SK-N-SH (cell line): ENCODE results near the gene ACP3. TPM values are rescaled to one million over a fixed set of nuclear protein-coding genes. Genes with fewer than 3 reads are reported as not detected.

Source experiments
- CTCF ChIA-PET: fragments of 300-600, 350-600 bp; formaldehyde crosslinking; extraction: SDS; loops from one replicate; lab custom pipeline; 2021; lab: Yijun Ruan, JAX
- POLR2A ChIA-PET: fragments of 350-600 bp; sonication (Branson Sonifier 250); formaldehyde crosslinking; extraction: SDS; loops from one replicate; lab custom pipeline; 2020; ENCODE audit warnings: antibody characterized with exemption, inconsistent platforms; lab: Yijun Ruan, JAX
- DNase-seq: peaks from one replicate; pipeline ENCODE4 v3.0.0; 2012
- H2AFZ ChIP-seq: fragments of 200-600 bp; sonication (generic); 2 replicates; pipeline ENCODE4 v1.8.1; 2016; ENCODE audit warnings: antibody characterized with exemption, mild to moderate bottlenecking, low read depth
- H3F3A ChIP-seq: fragments of 200-600 bp; sonication (generic); replicated peaks from 2 replicates; pipeline ENCODE3; 2016; ENCODE audit warnings: antibody characterized with exemption, mild to moderate bottlenecking; ENCODE audit not compliant: insufficient read depth
- H3K27ac ChIP-seq, 2 experiments: fragments of 200-500 bp in 1 of 2; fragments of 200-600 bp in 1 of 2; sonication (Bioruptor generic) in 1 of 2; sonication (generic), shearing (Covaris generic) in 1 of 2; 2 replicates each; pipeline versions ENCODE4 v1.5.1 to v1.6.1; 2014 to 2016; ENCODE audit warnings: low read depth in 2 of 2, inconsistent platforms in 1 of 2, low read length in 1 of 2, mild to moderate bottlenecking in 1 of 2, mixed read lengths in 1 of 2
- H3K27me3 ChIP-seq: fragments of 200-600 bp; sonication (generic), shearing (Covaris generic); 2 replicates; pipeline ENCODE4 v1.6.1; 2016; ENCODE audit warnings: mixed run types; ENCODE audit not compliant: insufficient read depth
- H3K36me3 ChIP-seq, 2 experiments: fragments of 200-500 bp in 1 of 2; fragments of 200-600 bp in 1 of 2; sonication (Bioruptor generic) in 1 of 2; sonication (generic) in 1 of 2; replicated peaks in 1 of 2; 2 replicates each; pipeline versions ENCODE3 to v1.5.1; 2014 to 2016; ENCODE audit warnings: low read length in 1 of 2, mild to moderate bottlenecking in 1 of 2; ENCODE audit not compliant: insufficient read depth in 2 of 2, control insufficient read depth in 1 of 2
- H3K4me1 ChIP-seq, 2 experiments: fragments of 200-500 bp in 1 of 2; fragments of 200-600 bp in 1 of 2; sonication (Bioruptor generic) in 1 of 2; sonication (generic), shearing (Covaris generic) in 1 of 2; 2 replicates each; pipeline versions ENCODE4 v1.5.1 to v1.6.1; 2014 to 2016; ENCODE audit warnings: low read depth in 1 of 2, low read length in 1 of 2, mixed run types in 1 of 2; ENCODE audit not compliant: insufficient read depth in 2 of 2, control insufficient read depth in 1 of 2
- H3K4me2 ChIP-seq: fragments of 200-600 bp; sonication (generic), shearing (Covaris generic); 2 replicates; pipeline ENCODE4 v1.6.1; 2017; ENCODE audit warnings: mixed run types
- H3K4me3 ChIP-seq, 2 experiments: fragments of 200-500 bp in 1 of 2; fragments of 200-600 bp in 1 of 2; sonication (Bioruptor generic) in 1 of 2; sonication (generic), shearing (Covaris generic) in 1 of 2; 2 replicates each; pipeline versions ENCODE4 v1.5.1 to v1.8.1; 2014 to 2016; ENCODE audit warnings: low read depth in 2 of 2, inconsistent platforms in 1 of 2, low read length in 1 of 2, mild to moderate bottlenecking in 1 of 2, mixed read lengths in 1 of 2, moderate library complexity in 1 of 2
- H3K79me2 ChIP-seq: fragments of 200-600 bp; sonication (generic); 2 replicates; pipeline ENCODE4 v1.8.1; 2017; ENCODE audit warnings: mild to moderate bottlenecking; ENCODE audit not compliant: insufficient read depth
- H3K9ac ChIP-seq: fragments of 200-600 bp; sonication (generic); 2 replicates; pipeline ENCODE4 v1.6.1; 2017; ENCODE audit warnings: mixed run types
- H3K9me2 ChIP-seq: fragments of 200-600 bp; sonication (generic); 2 replicates; pipeline ENCODE4 v1.6.1; 2017; ENCODE audit warnings: mixed run types
- H3K9me3 ChIP-seq: fragments of 200-600 bp; sonication (generic); 2 replicates; pipeline ENCODE4 v1.6.1; 2017; ENCODE audit warnings: mixed run types, mild to moderate bottlenecking, moderate library complexity
- H4K20me1 ChIP-seq: fragments of 200-600 bp; sonication (generic); 2 replicates; pipeline ENCODE4 v1.6.1; 2017; ENCODE audit warnings: mild to moderate bottlenecking, mixed run types; ENCODE audit not compliant: insufficient read depth
- CHD2 ChIP-seq: fragments of 150-350 bp; IDR thresholded peaks from 2 replicates; pipeline ENCODE4 v1.6.1; 2018; ENCODE audit warnings: low read length; ENCODE audit not compliant: partially characterized antibody
- CTCF ChIP-seq: fragments of 200-600 bp; sonication (generic); IDR thresholded peaks from 2 replicates; pipeline ENCODE4 v1.6.1; 2017; ENCODE audit warnings: antibody characterized with exemption, mild to moderate bottlenecking, moderate library complexity
- EZH2phosphoT487 ChIP-seq: fragments of 200-600 bp; sonication (generic); IDR thresholded peaks from 2 replicates; pipeline ENCODE4 v1.6.1; 2017; ENCODE audit warnings: low read depth, mixed run types, mild to moderate bottlenecking, antibody characterized with exemption, moderate library complexity, borderline replicate concordance
- FOSL2 ChIP-seq: IDR thresholded peaks from 2 replicates; pipeline ENCODE4 v1.4.0; 2012; ENCODE audit warnings: low read depth, mild to moderate bottlenecking, moderate library complexity, borderline replicate concordance
- FOXJ3 ChIP-seq: sonication (generic); formaldehyde crosslinking; IDR thresholded peaks from 2 replicates; pipeline ENCODE4 v1.5.1; 2020; ENCODE audit warnings: mild to moderate bottlenecking, missing genetic modification reagents
- FOXM1 ChIP-seq: IDR thresholded peaks from 2 replicates; pipeline ENCODE4 v1.4.0; 2012; ENCODE audit warnings: low read depth, mild to moderate bottlenecking
- JUND ChIP-seq: IDR thresholded peaks from 2 replicates; pipeline ENCODE4 v1.4.0; 2012
- NFIC ChIP-seq: IDR thresholded peaks from 2 replicates; pipeline ENCODE4 v1.4.0; 2012; ENCODE audit warnings: borderline replicate concordance
- PBX3 ChIP-seq: IDR thresholded peaks from 2 replicates; pipeline ENCODE4; 2012
- RCOR1 ChIP-seq: fragments of 150-350 bp; IDR thresholded peaks from 2 replicates; pipeline ENCODE4 v1.6.1; 2017; ENCODE audit warnings: antibody characterized with exemption, low read length
- REST ChIP-seq: IDR thresholded peaks from 2 replicates; pipeline ENCODE4 v1.6.1; 2012; ENCODE audit warnings: mild to moderate bottlenecking, low read depth, low read length, moderate library complexity
- RXRA ChIP-seq: IDR thresholded peaks from 2 replicates; pipeline ENCODE4 v1.4.0; 2012; ENCODE audit warnings: low read depth, mild to moderate bottlenecking, borderline replicate concordance
- SIN3A ChIP-seq: IDR thresholded peaks from 2 replicates; pipeline ENCODE4 v1.6.1; 2012; ENCODE audit warnings: low read depth, mild to moderate bottlenecking, low read length, moderate library complexity, borderline replicate concordance
- TAF1 ChIP-seq: IDR thresholded peaks from 2 replicates; pipeline ENCODE4 v1.6.1; 2012; ENCODE audit warnings: low read depth, mild to moderate bottlenecking, low read length, moderate library complexity, borderline replicate concordance
- USF2 ChIP-seq: fragments of 150-350 bp; IDR thresholded peaks from 2 replicates; pipeline ENCODE4 v1.6.1; 2017; ENCODE audit warnings: antibody characterized with exemption, low read length, low read depth, borderline replicate concordance
- WGBS: methylation state at CpG from one replicate; pipeline ENCODE4 v1.1.6; 2017; ENCODE audit warnings: low lambda C conversion rate; 5-methylcytosine and 5-hydroxymethylcytosine counted together
- polyA plus RNA-seq, 3 experiments: library from polyadenylated mRNA; depleted of rRNA; stranded (reverse); fragments of >200 nt; gene quantifications; 2 replicates each; pipeline ENCODE4 v1.2.3, GENCODE V29; 2012

Gene ACP3
- polyA plus RNA-seq, 1 of the 3 experiments (the other 2 are of a cell fraction) = 0.30 TPM

GRCh38 chr3:132286035-132286434 is 31.2 kb upstream of the ACP3 start:
- 35% methylated on average over 1 of the region's 1 CpG for WGBS
- H3K79me2 ChIP-seq = no peaks in the 10 kb centered on the region
- H3K9me3 ChIP-seq = no peaks in the 10 kb centered on the region
- no peaks in the 10 kb centered on the region for H4K20me1 ChIP-seq
- H3K4me3 ChIP-seq = no peak overlapping the region
- no peaks in the 10 kb centered on the region for H3K9me2 ChIP-seq
- no peak for TF ChIP-seq PBX3
- TF ChIP-seq REST = no peak
- no peak for TF ChIP-seq SIN3A
- no peak for TF ChIP-seq RCOR1
- no peak for TF ChIP-seq RXRA
- TF ChIP-seq FOXJ3 (CRISPR knock-in tag) = no peak
- no peak for TF ChIP-seq FOXM1
- TF ChIP-seq JUND = no peak
- no peak for TF ChIP-seq EZH2phosphoT487
- TF ChIP-seq TAF1 = no peak
- no peak for TF ChIP-seq CTCF
- no peak for TF ChIP-seq NFIC
- no peak for TF ChIP-seq FOSL2
- TF ChIP-seq USF2 = no peak
- TF ChIP-seq CHD2 = no peak
- H2AFZ ChIP-seq = no peak overlapping the region
- no peaks in the 10 kb centered on the region for H3F3A ChIP-seq
- no peaks in the 10 kb centered on the region; the same call in 1 of the 2 replicates for H3K27me3 ChIP-seq
- no peak overlapping the region for H3K27ac ChIP-seq
- ChIA-PET CTCF (no interaction called here), POLR2A (no interaction called here)
- H3K4me2 ChIP-seq = no peak overlapping the region
- no peak for DNase-seq
- H3K9ac ChIP-seq = no peak overlapping the region
- H3K36me3 ChIP-seq = no peaks in the 10 kb centered on the region
- H3K4me1 ChIP-seq = no peaks in the 10 kb centered on the region
